ENCODE data around the gene CNKSR3.

CNKSR3 gene

DNA sequence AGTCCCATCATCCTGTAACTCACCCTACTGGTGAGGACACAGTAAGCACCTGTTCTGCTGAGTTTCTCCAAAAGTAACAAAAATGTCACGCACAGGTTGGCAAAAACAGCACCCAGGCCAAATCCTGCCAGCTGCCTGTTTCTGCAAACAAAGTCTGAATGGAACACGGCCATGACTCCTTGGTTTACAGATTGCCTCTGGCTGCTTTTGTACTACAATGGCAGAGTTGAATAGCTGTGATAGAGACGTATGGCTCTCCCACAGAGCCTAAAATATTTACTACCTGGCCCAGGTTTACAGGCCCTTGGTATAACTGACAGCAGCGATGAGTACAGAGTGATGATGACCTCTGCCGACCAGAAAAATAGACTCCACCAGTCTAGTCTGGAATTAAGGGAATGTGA lies 52.6 kb downstream of the CNKSR3 start:
- no peak for TF ChIP-seq CTCF (IDR thresholded peaks at IDR 0.05; ENCODE audit: insufficient read depth, missing control alignments)
- no peak for DNase-seq (ENCODE audit: insufficient read length, low spot score)
- no peak for FAIRE-seq

- DNase-seq (ENCODE audit: insufficient read length, low spot score): no peak
- FAIRE-seq: no peak
Measured at GRCh38 chr6:154457046-154457713, 53.3 kb downstream of the CNKSR3 start.

DNA sequence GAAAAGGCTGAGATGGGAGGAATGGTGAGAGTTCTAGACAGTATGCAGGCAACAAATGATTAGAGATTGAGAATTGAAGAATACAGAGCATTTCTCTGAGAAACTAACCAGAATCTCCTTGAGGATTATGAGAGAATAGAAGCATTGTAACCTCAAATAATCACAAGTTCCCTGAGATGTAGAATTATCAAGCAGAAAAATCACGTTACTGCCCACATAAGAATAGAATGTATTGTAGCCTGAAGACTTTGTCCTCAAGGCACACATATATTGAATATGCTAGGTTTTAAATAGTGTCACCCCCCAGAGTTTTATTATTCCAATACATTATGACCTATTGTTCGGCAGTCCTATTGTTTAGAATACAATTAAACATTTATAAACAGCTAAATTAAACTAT lies 57.2 kb downstream of the CNKSR3 start:
- FAIRE-seq (no peak), DNase-seq (ENCODE audit: insufficient read length, low spot score) (no peak)
- TF ChIP-seq CTCF (IDR thresholded peaks at IDR 0.05; ENCODE audit: insufficient read depth, missing control alignments): no peak

More at GRCh38 chr6:154457046-154457713, 53.3 kb downstream of the CNKSR3 start:
- no peak for TF ChIP-seq CTCF (IDR thresholded peaks at IDR 0.05; ENCODE audit: insufficient read depth, missing control alignments)

DNA sequence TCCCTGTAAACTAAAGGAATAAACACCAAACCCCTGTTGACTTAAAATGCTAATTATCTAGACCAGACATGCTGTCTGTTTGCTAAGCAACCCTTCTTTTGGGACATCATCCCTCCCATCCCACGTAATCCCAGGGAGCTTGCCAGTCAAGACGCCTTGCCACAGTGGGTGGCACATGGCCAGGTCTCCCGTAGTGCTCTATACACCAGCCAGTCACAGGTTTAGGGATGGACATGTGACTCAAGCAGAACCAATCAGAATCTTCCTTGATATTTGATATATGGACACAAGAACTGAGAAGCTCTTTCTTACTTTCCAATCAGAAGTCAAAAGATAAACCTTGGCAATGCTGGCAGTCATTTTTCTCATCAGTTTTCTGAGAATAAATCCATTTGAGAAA lies 60.0 kb downstream of the CNKSR3 start:
- TF ChIP-seq CTCF (IDR thresholded peaks at IDR 0.05; ENCODE audit: insufficient read depth, missing control alignments): no peak
- DNase-seq (ENCODE audit: insufficient read length, low spot score) (no peak), FAIRE-seq (no peak)

DNA sequence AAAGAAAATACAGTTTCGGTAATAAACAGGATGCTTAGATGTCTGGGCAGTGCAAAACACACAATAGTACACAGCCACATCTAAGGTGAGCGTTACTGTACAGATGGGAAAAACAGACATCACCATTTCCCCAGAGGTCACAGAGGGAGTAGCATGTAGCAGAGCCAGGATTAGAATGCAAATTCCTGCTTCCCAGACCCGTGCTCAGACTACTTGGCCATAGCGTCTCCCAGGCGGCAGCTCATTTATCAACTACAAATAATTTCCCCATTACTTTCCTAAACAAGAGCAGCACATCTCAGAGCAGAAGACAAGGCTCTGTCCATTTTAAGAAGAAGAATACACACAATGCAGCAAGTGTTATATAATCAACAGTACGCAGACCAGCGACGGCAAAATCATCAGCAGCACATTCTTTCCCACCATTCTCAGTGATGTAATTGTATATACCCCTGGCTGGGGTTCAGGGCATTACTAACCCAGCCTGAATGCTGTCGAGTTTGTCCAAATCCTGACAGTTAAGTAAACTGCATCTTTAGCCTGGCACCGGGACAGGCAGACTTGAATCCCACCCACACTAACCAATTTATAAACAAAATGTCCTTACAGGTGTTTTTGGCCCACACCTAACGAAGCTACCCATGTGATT lies 61.9 kb downstream of the CNKSR3 start:
- no peak for TF ChIP-seq CTCF (IDR thresholded peaks at IDR 0.05; ENCODE audit: insufficient read depth, missing control alignments)
- FAIRE-seq (no peak), DNase-seq (ENCODE audit: insufficient read length, low spot score) (peak; percentile 27)

- FAIRE-seq: no peak
- no peak for TF ChIP-seq CTCF (IDR thresholded peaks at IDR 0.05; ENCODE audit: insufficient read depth, missing control alignments)
- no peak for DNase-seq (ENCODE audit: insufficient read length, low spot score)
Measured at GRCh38 chr6:154447954-154448353, 62.5 kb downstream of the CNKSR3 start.

- DNase-seq (ENCODE audit: insufficient read length, low spot score) (no peak), FAIRE-seq (no peak)
- no peak for TF ChIP-seq CTCF (IDR thresholded peaks at IDR 0.05; ENCODE audit: insufficient read depth, missing control alignments)
Measured at GRCh38 chr6:154446984-154447383, 63.5 kb downstream of the CNKSR3 start.

Data from D721Med (cell line).